GM10266 (cell line): ENCODE data around the gene ZNF25.

ENCODE experiments used
- DNase-seq: peaks from one replicate; pipeline ENCODE4 v3.0.0; 2012; ENCODE audit errors: extremely low spot score
- CTCF ChIP-seq: IDR thresholded peaks from 2 replicates; pipeline ENCODE4 v1.5.1; 2012; ENCODE audit warnings: mild to moderate bottlenecking, low read depth; ENCODE audit not compliant: control insufficient read depth, insufficient read depth; ENCODE audit errors: missing control alignments

Gene ZNF25

DNA sequence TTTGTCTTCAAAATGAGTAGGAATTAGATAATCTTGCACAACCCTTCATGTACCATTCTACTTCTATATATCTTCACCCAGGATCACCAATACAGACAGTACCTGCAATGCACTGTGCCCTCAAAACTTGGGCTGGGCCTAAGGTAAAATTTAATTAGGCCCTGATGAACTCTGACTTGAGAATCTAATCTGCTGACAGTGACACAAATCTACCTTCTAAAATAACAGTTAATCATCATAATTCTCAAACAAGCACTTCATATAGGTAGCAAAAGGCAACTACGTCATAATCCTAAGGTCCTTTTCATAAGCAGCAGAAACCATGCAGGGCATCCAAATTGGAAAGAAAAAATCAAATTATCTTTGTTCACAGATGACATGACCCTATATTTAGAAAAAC, 4.1 kb downstream of the ZNF25 start:
- DNase-seq: no peak
- TF ChIP-seq CTCF: no peak

GRCh38 chr10:37965006-37965405, 11.4 kb downstream of the ZNF25 start:
- no peak for DNase-seq
- no peak for TF ChIP-seq CTCF

- DNase-seq: no peak
- TF ChIP-seq CTCF: no peak
Observed at GRCh38 chr10:37960591-37961137, 15.8 kb downstream of the ZNF25 start.

- DNase-seq: no peak
- no peak for TF ChIP-seq CTCF
Observed at GRCh38 chr10:37957841-37958240, 18.6 kb downstream of the ZNF25 start.

- no peak for DNase-seq
- TF ChIP-seq CTCF: no peak
Observed at GRCh38 chr10:37952926-37953325, 23.5 kb downstream of the ZNF25 start.

DNA sequence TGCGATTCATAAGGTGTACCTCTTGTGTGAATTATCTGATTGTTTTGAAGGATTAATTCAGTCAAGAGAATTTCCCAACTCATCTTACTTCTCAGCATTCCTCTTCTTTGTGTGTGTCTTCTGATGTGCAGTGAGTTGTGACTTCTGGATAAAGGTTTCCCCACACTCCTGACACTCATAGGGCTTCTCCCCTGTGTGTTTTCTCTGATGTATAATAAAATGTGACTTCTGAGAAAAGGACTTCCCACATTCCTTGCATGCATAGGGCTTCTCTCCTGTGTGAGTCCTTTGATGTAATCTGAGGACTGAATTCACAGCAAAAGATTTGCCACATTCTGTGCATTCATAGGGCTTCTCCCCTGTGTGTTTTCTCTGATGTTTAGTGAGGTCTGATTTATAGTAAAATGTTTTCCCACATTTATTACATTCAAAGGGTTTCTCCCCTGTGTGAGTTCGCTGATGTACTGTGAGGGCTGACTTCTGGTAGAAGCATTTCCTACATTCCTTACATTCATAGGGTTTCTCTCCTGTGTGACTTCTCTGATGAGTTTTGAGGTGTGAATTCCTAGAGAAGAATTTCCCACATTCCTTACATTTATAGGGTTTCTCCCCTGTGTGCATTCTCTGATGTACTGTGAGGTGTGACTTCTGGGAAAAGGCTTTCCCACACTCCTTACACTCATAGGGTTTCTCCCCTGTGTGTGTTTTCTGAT, 24.2 kb downstream of the ZNF25 start:
- TF ChIP-seq CTCF: no peak
- DNase-seq: no peak

GRCh38 chr10:37948210-37948609, 28.2 kb downstream of the ZNF25 start:
- no peak for TF ChIP-seq CTCF
- no peak for DNase-seq
